HepG2 (cell line): Measurements from ENCODE around the gene BRD1.

ENCODE experiments used
- CEBPZ ChIP-seq: IDR thresholded peaks from 2 replicates; pipeline ENCODE4 v1.6.1; 2012; ENCODE audit warnings: low read length, improper control_type of control experiment
- CTCF ChIP-seq: sonication (generic); formaldehyde crosslinking; IDR thresholded peaks from 2 replicates; pipeline ENCODE4 v1.5.0; 2020; ENCODE audit warnings: mild to moderate bottlenecking, missing genetic modification reagents, moderate library complexity
- FOXA1 ChIP-seq, 2 experiments: fragments of 450-650 bp in 1 of 2; sonication (generic) in 1 of 2; formaldehyde crosslinking in 1 of 2; IDR thresholded peaks; 2 replicates each; pipeline versions ENCODE4 v1.4.0 to v1.6.1; 2016 to 2020; ENCODE audit warnings: missing genetic modification reagents in 1 of 2
- GABPB1 ChIP-seq: IDR thresholded peaks from 2 replicates; pipeline ENCODE4 v1.6.1; 2016; ENCODE audit warnings: mild to moderate bottlenecking, missing genetic modification reagents, moderate library complexity, missing compliant biosample characterization
- JUNB ChIP-seq: sonication (generic); formaldehyde crosslinking; IDR thresholded peaks from 2 replicates; pipeline ENCODE4 v1.8.0; 2022; ENCODE audit warnings: missing genetic modification reagents, mild to moderate bottlenecking, borderline replicate concordance
- KLF13 ChIP-seq: sonication (generic); formaldehyde crosslinking; IDR thresholded peaks from 2 replicates; pipeline ENCODE4 v1.4.0; 2020; ENCODE audit warnings: mild to moderate bottlenecking, missing genetic modification reagents
- POLR2AphosphoS5 ChIP-seq: IDR thresholded peaks from 2 replicates; pipeline ENCODE4 v1.6.1; 2012; ENCODE audit warnings: low read depth, low read length
- ZBTB49 ChIP-seq: sonication (generic); formaldehyde crosslinking; IDR thresholded peaks from 2 replicates; pipeline ENCODE4 v1.4.0; 2020; ENCODE audit warnings: missing genetic modification reagents, borderline replicate concordance

- TF ChIP-seq KLF13 (CRISPR knock-in tag) (no peak), CEBPZ (no peak), FOXA1 (IDR thresholded peaks at IDR 0.05) (no peak), FOXA1 (CRISPR knock-in tag; IDR thresholded peaks at IDR 0.05) (no peak), POLR2AphosphoS5 (no peak), JUNB (CRISPR knock-in tag) (no peak), CTCF (no peak), GABPB1 (CRISPR knock-in tag) (no peak), ZBTB49 (CRISPR knock-in tag) (no peak)
Observed at GRCh38 chr22:49751966-49752597, 75.6 kb downstream of the BRD1 start.
